ENCODE results near the gene BSDC1.

BSDC1 gene

GRCh38 chr1:32329931-32330466 is 64.2 kb downstream of the BSDC1 start:
- DNase-seq (ENCODE audit: extremely low read depth, low read depth) = no peak
- no peak for TF ChIP-seq CTCF (IDR thresholded peaks at IDR 0.05; ENCODE audit: low read depth, low read length)

GRCh38 chr1:32327204-32327603 is 67.0 kb downstream of the BSDC1 start:
- no peak for DNase-seq (ENCODE audit: extremely low read depth, low read depth)
- TF ChIP-seq CTCF (IDR thresholded peaks at IDR 0.05; ENCODE audit: low read depth, low read length) = no peak

- no peak for TF ChIP-seq CTCF (IDR thresholded peaks at IDR 0.05; ENCODE audit: low read depth, low read length)
- DNase-seq (ENCODE audit: extremely low read depth, low read depth) = no peak
These were observed 72.4 kb downstream of the BSDC1 start for GRCh38 chr1:32321712-32322291.

GRCh38 chr1:32318127-32318869 is 75.9 kb downstream of the BSDC1 start:
- no peak for TF ChIP-seq CTCF (IDR thresholded peaks at IDR 0.05; ENCODE audit: low read depth, low read length)

GRCh38 chr1:32316903-32317277 is 77.4 kb downstream of the BSDC1 start:
- DNase-seq (ENCODE audit: extremely low read depth, low read depth) = no peak
- TF ChIP-seq CTCF (IDR thresholded peaks at IDR 0.05; ENCODE audit: low read depth, low read length) = no peak

More at GRCh38 chr1:32318127-32318869, 75.9 kb downstream of the BSDC1 start:
- no peak for DNase-seq (ENCODE audit: extremely low read depth, low read depth)
